Activated T-helper 17 cell treated with anti-CD3 and anti-CD28 coated beads, Interleukin-2, amount 50 U/mL, for 72 hours (primary cell): ENCODE data around the gene RGPD6. TPM values are rescaled to one million over a fixed set of nuclear protein-coding genes. Genes with fewer than 3 reads are reported as not detected.
"Not testable (repeated sequence)": the region's sequence is repeated elsewhere in the genome, so short reads cannot be mapped to it uniquely, and the experiment has no call there.

Source experiments
- ATAC-seq: fragments of 150-1000 bp; cut with Tn5 transposase; replicated peaks from 2 replicates; pipeline ENCODE4 v1.10.0; 2021; ENCODE audit warnings: mild to moderate bottlenecking, moderate library complexity
- H3K27ac Mint-ChIP-seq: one replicate; pipeline ENCODE4 v1.8.0; 2022; ENCODE audit warnings: mixed read lengths
- H3K27me3 Mint-ChIP-seq: one replicate; pipeline ENCODE4 v1.8.0; 2022; ENCODE audit warnings: mixed read lengths
- H3K36me3 Mint-ChIP-seq: one replicate; pipeline ENCODE4 v1.8.0; 2022; ENCODE audit warnings: low read depth, mild to moderate bottlenecking, mixed read lengths
- H3K4me1 Mint-ChIP-seq: one replicate; pipeline ENCODE4 v1.8.0; 2022; ENCODE audit warnings: mixed read lengths
- H3K4me3 Mint-ChIP-seq: one replicate; pipeline ENCODE4 v1.8.0; 2022; ENCODE audit warnings: mild to moderate bottlenecking, mixed read lengths
- H3K9me3 Mint-ChIP-seq: one replicate; pipeline ENCODE4 v1.8.0; 2022; ENCODE audit warnings: mixed read lengths
- total RNA-seq, 2 donors: library from RNA; stranded (reverse); gene quantifications; one replicate each; pipeline ENCODE4 v1.2.3, GENCODE V29; 2022

RGPD6 gene
- total RNA-seq, result 10 to 100 TPM; 12.5 to 16.1 TPM

DNA sequence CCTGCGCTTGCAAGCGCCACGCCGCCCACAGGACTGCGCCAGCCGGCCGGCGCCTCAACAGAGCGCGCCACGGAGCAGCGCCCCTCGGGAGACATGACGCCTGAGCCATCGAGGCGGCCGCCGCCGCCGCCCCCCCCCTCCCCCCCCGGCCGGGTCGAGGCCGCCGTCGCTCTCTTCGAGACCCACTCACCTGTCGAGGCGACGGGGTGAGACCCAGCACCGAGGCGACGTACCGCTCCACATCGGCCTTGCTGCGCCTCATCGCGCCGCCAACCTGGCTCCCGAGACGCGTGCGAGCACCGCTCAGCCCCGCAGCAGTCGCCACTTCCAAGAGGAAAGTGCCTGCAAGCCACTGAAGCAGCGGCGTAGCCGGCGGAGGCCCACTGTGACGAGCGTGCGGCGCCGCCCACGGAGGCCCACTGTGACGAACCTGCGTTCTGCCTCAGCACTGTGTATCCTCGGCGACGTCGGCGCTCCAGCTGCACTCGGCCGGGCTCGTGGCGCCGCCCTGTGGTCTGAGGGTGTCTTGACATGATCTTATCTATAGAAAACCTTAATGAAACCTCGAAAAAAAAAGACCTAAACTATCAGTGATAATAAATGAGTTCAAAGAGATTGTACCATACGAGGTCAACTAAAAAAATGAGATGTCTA, at the start of gene RGPD6:
RGPD6 (minus strand) TSS at position 460 of the 654 bp plus-strand sequence; CDS start at position 262, 198 bp downstream.
- H3K27me3 Mint-ChIP-seq, H3K9me3 Mint-ChIP-seq, H3K4me1 Mint-ChIP-seq, H3K27ac Mint-ChIP-seq, H3K4me3 Mint-ChIP-seq, H3K36me3 Mint-ChIP-seq: not testable (repeated sequence)
- ATAC-seq, result peak; percentile 100

DNA sequence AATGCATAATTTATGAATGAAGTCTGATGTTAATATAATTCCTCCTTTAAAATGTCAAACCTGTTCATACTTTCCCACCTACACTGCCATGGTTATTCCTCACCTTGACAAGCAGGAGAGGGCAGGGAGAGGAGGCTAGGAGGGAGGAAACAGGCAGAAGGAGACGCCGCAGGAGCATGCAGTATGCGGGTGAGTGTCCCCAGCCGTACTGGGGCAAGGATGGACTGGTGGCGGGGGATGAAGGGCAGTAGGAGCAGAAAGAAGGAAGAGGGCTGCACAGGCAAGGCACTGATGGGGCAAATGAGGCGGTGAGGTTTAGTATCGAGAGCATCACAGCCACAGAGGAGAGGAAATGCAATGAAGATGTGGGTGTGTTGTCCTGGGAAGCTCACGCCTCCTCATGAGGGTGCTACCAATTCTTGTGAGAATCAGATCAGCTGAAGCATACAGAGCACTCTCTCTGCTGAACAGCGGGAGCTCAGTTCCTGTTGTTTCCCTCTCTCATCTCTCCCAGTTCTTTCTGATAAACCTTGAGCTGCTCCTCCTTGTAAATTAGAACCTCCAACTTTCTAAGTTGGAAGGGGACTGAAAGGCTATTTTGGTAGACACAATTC, 42.4 kb upstream of the RGPD6 start:
- not testable (repeated sequence) for H3K9me3 Mint-ChIP-seq, H3K4me3 Mint-ChIP-seq, H3K4me1 Mint-ChIP-seq, H3K27me3 Mint-ChIP-seq, H3K36me3 Mint-ChIP-seq, ATAC-seq, H3K27ac Mint-ChIP-seq

DNA sequence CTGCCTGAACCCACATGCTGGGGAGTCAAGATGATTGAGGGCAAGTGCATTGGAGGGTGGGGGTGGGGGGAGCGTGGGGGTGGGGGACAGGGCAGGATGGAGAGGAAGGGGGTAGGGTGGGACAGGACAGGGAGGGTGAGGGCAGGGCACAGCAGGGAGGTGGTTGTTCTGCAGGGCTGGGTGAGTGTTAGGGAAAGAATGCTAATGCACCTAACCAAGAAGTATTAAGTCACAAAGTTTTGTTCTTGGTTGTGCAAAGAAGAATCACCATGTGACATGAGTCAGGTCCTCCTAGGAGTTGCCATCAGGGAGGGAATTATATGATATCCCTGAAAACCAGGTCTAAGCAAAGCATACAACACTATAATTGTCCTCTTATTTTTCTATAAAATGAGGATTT, 36.9 kb upstream of the RGPD6 start:
- not testable (repeated sequence) for H3K9me3 Mint-ChIP-seq, H3K36me3 Mint-ChIP-seq, H3K4me1 Mint-ChIP-seq, H3K27me3 Mint-ChIP-seq, H3K27ac Mint-ChIP-seq, H3K4me3 Mint-ChIP-seq
- ATAC-seq, result peak; percentile 36

DNA sequence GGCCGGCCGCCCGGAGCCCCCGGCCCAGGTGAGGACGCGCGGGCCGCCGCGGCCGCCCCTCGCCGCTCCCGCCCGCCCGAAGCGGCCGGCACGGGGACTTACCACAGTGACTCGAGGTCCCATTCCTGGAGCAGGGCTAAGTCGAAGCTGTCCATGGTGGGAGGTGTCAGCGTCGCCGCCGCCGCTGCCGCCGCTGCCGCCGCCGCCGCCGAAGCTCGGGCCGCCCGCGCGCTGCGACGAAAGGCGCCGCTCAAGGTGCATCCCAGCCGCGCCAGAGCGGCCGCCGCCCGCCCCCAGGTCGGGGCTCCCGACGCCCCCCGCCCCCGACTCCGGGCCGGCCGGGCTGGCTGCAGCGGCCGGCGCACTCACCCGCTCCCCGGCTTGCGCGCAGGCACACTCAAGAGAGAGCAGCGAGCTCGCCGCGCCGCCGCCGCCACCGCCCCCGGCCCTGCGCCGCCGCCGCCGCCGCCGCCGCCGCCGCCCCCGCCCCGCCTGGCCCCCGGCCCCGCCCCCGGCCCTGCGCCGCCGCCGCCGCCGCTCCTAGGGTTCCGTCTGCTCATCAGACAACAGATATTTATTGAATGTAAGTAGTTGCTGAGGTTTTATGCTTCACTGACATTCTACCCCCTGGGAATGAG, 33.7 kb upstream of the RGPD6 start:
- H3K27ac Mint-ChIP-seq, H3K4me3 Mint-ChIP-seq, H3K36me3 Mint-ChIP-seq, H3K9me3 Mint-ChIP-seq, H3K27me3 Mint-ChIP-seq, H3K4me1 Mint-ChIP-seq: not testable (repeated sequence)
- peak; percentile 56 for ATAC-seq

DNA sequence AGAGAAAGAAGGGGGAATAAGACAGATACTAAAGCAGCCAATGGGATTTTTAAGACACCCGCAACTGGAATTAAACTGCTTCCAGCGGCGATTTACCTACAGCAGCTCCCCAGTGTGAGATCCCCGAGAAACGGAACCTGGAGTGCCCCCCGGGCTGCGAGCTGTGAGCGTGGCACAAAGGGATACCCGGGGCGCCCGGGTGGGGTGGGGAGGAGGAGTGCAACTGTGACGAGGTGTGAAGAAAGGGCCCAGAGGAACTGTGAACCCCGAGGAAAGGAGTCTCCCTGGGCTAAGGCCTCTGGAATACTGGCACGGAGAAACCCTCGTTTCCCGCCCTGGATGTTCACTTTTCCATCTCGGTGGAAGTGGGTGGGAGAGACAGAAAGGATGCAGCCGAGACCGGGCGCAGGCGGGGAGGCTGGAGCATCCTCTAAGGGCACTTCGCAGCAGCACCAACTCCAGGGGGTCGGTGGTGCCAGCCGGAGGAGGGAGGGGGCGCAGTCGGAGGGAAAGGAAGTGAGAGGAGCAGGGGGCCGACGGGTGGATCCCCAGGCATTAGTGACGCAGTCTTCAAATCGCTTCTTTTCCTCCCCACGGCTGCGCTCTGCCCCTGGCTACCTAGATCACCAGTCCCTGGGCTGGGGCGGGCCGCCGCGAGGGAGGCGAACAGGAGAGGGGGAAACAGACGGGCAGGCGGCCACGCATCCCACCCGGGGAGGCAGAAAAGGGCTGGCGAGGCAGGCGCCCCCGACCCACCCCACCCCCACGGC, 33.0 kb upstream of the RGPD6 start:
- H3K27me3 Mint-ChIP-seq, H3K36me3 Mint-ChIP-seq, H3K4me3 Mint-ChIP-seq, H3K9me3 Mint-ChIP-seq, H3K27ac Mint-ChIP-seq, H3K4me1 Mint-ChIP-seq: not testable (repeated sequence)
- ATAC-seq, result peak; percentile 40

DNA sequence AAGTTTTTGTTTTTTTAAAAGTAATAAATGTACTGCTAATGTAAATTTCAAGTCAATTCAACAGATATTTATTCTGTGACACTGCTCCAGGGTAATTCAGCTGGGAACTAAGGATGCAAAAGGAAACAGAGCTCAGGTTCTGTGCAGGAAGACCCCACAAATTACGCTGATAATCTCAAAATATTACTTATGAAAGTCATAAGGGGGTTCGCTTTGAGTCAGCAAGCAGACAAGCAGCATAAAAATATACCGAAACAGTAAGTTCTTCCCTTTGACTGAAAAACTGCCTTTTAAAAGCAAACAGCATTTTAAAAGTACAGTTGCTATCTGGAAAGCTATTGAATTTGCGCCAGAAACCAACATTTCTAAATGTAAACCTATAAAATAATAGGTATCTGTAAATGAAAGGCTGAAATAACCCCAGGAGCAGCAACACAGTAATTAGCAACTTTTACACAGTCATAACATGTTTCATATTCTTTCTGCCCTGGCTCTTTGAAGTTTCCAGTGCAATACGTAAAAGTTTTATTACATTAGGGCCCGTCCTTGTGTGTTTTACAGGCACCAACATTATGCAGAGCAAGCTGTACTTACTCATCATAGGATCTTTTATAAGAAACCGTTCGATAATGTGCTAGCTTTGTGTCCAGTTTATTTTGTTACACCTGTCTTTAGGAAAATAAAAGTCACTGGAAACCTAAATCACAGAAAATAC, 31.9 kb upstream of the RGPD6 start:
- ATAC-seq, result peak; percentile 20
- not testable (repeated sequence) for H3K4me1 Mint-ChIP-seq, H3K9me3 Mint-ChIP-seq, H3K27me3 Mint-ChIP-seq, H3K36me3 Mint-ChIP-seq, H3K4me3 Mint-ChIP-seq, H3K27ac Mint-ChIP-seq

GRCh38 chr2:110605057-110605456, 28.0 kb upstream of the RGPD6 start:
- not testable (repeated sequence) for H3K27ac Mint-ChIP-seq, H3K4me1 Mint-ChIP-seq, H3K27me3 Mint-ChIP-seq, H3K36me3 Mint-ChIP-seq, H3K4me3 Mint-ChIP-seq, ATAC-seq, H3K9me3 Mint-ChIP-seq

GRCh38 chr2:110603917-110604591, 27.0 kb upstream of the RGPD6 start:
- not testable (repeated sequence) for H3K27me3 Mint-ChIP-seq, H3K27ac Mint-ChIP-seq, H3K4me1 Mint-ChIP-seq, ATAC-seq, H3K36me3 Mint-ChIP-seq, H3K4me3 Mint-ChIP-seq, H3K9me3 Mint-ChIP-seq

GRCh38 chr2:110602139-110602538, 25.1 kb upstream of the RGPD6 start:
- not testable (repeated sequence) for H3K9me3 Mint-ChIP-seq, H3K27me3 Mint-ChIP-seq

DNA sequence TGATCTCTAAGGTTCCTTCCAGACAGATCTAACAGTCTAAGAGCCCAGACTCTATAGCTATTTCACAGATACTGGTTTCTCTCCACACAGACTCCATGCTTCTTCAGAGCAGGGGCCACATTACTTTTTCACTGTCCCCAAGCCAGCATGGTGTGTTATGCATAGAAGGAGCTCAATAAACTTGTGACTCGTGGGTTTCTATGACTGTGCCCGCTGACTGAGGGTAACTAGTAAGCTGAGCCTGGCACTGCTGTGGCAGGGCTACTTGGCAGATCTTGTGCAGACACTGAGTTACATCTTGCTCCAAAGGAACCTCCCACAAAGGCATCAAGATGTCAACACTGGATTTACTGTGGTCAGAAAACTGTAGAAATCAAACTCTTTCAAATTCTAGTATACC, 15.0 kb upstream of the RGPD6 start:
- not testable (repeated sequence) for ATAC-seq

More at GRCh38 chr2:110602139-110602538, 25.1 kb upstream of the RGPD6 start:
- H3K4me1 Mint-ChIP-seq, H3K4me3 Mint-ChIP-seq, H3K27ac Mint-ChIP-seq, ATAC-seq, H3K36me3 Mint-ChIP-seq: not testable (repeated sequence)

GRCh38 chr2:110589677-110590330, 12.8 kb upstream of the RGPD6 start:
- not testable (repeated sequence) for H3K9me3 Mint-ChIP-seq, H3K4me3 Mint-ChIP-seq, ATAC-seq, H3K27ac Mint-ChIP-seq, H3K36me3 Mint-ChIP-seq, H3K27me3 Mint-ChIP-seq, H3K4me1 Mint-ChIP-seq

More for the DNA sequence above, 15.0 kb upstream of the RGPD6 start:
- H3K27ac Mint-ChIP-seq, H3K9me3 Mint-ChIP-seq, H3K4me1 Mint-ChIP-seq, H3K4me3 Mint-ChIP-seq, H3K36me3 Mint-ChIP-seq, H3K27me3 Mint-ChIP-seq: not testable (repeated sequence)

DNA sequence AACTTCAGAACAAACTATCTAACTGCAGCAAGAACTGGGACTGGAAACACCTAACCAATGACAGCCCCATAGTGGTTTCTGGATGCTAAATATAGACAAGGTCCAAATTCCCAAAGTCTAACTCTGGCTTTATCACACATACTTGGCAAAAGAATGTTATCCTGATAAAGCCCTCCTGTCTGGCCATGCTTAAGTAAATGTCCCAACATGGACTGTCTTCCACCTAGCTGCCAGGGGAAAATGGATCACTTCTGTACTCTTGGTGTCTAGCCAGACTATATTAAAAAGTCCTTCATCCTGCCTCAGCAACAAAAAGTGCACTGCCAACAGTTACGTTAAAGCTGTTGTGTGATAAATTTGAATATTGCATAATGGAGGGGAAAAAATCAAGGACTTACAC, 11.5 kb upstream of the RGPD6 start:
- not testable (repeated sequence) for H3K9me3 Mint-ChIP-seq, H3K36me3 Mint-ChIP-seq, ATAC-seq, H3K27me3 Mint-ChIP-seq, H3K4me3 Mint-ChIP-seq, H3K27ac Mint-ChIP-seq, H3K4me1 Mint-ChIP-seq

- H3K4me1 Mint-ChIP-seq, H3K9me3 Mint-ChIP-seq, H3K36me3 Mint-ChIP-seq, H3K27me3 Mint-ChIP-seq, H3K4me3 Mint-ChIP-seq, H3K27ac Mint-ChIP-seq, ATAC-seq: not testable (repeated sequence)
Observed at GRCh38 chr2:110579216-110579965, 2.4 kb upstream of the RGPD6 start.
